GM19397 (cell line): ENCODE results near the gene SCPEP1.

Source experiments
- ATAC-seq: cut with Tn5 transposase; IDR thresholded peaks from one replicate; pipeline ENCODE4 v1.9.1; 2021; ENCODE audit warnings: mild to moderate bottlenecking, moderate library complexity; ENCODE audit not compliant: unreplicated experiment

SCPEP1 gene

GRCh38 chr17:56997313-56997712 is 19.4 kb downstream of the SCPEP1 start:
- no peak for ATAC-seq

GRCh38 chr17:57001541-57001940 is 23.6 kb downstream of the SCPEP1 start:
- no peak for ATAC-seq

- ATAC-seq, result no peak
Measured at GRCh38 chr17:57002904-57003303, 25.0 kb downstream of the SCPEP1 start.

- ATAC-seq, result peak; percentile 84
Measured at GRCh38 chr17:57004944-57005579, 27.1 kb downstream of the SCPEP1 start.

GRCh38 chr17:57006040-57006439 is 28.1 kb downstream of the SCPEP1 start:
- ATAC-seq, result no peak

- ATAC-seq, result no peak
Measured at GRCh38 chr17:57008958-57009357, 31.0 kb downstream of the SCPEP1 start.

GRCh38 chr17:57009737-57010445 is 32.0 kb downstream of the SCPEP1 start:
- ATAC-seq, result no peak

- no peak for ATAC-seq
Measured at GRCh38 chr17:57010487-57010886, 32.6 kb downstream of the SCPEP1 start.

- no peak for ATAC-seq
Measured at GRCh38 chr17:57011491-57012015, 33.6 kb downstream of the SCPEP1 start.

GRCh38 chr17:57016071-57016763 is 38.3 kb downstream of the SCPEP1 start:
- no peak for ATAC-seq

- ATAC-seq, result no peak
Measured at GRCh38 chr17:57016764-57017116, 38.8 kb downstream of the SCPEP1 start.

GRCh38 chr17:57017625-57018024 is 39.7 kb downstream of the SCPEP1 start:
- ATAC-seq, result no peak

GRCh38 chr17:57020208-57020607 is 42.3 kb downstream of the SCPEP1 start:
- ATAC-seq, result no peak

- ATAC-seq, result no peak
Measured at GRCh38 chr17:57021226-57021940, 43.5 kb downstream of the SCPEP1 start.

GRCh38 chr17:57025876-57026275 is 47.9 kb downstream of the SCPEP1 start:
- ATAC-seq, result no peak

GRCh38 chr17:57027852-57028251 is 49.9 kb downstream of the SCPEP1 start:
- no peak for ATAC-seq

- ATAC-seq, result no peak
Measured at GRCh38 chr17:57032343-57032742, 54.4 kb downstream of the SCPEP1 start.

GRCh38 chr17:57033296-57033695 is 55.4 kb downstream of the SCPEP1 start:
- no peak for ATAC-seq

GRCh38 chr17:57034807-57035754 is 57.1 kb downstream of the SCPEP1 start:
- no peak for ATAC-seq

GRCh38 chr17:57035971-57036481 is 58.1 kb downstream of the SCPEP1 start:
- ATAC-seq, result no peak
